IMR-90 (cell line): ENCODE measurements around the gene FBXO28. TPM values are rescaled to one million over a fixed set of nuclear protein-coding genes. Genes with fewer than 3 reads are reported as not detected.

Source experiments
- ATAC-seq: fragments of 200-7000 bp; cut with Tn5 transposase; 2 replicates; pipeline ENCODE4 v1.9.1; 2020; ENCODE audit warnings: low read depth, mild to moderate bottlenecking, moderate library complexity
- BruUV-seq: library from RNA; stranded (reverse); fragments of 400-500 nt; replicated peaks from 2 replicates; lab custom pipeline; 2021; lab: Mats Ljungman, UMichigan
- CTCF ChIA-PET: fragments of 300-600 bp; formaldehyde crosslinking; extraction: SDS; loops from one replicate; lab custom pipeline; 2021; ENCODE audit warnings: antibody characterized with exemption; lab: Yijun Ruan, JAX
- POLR2A ChIA-PET: fragments of 300-600 bp; sonication (Branson Sonifier 250); formaldehyde crosslinking; loops from one replicate; lab custom pipeline; 2022; ENCODE audit warnings: antibody characterized with exemption; ENCODE audit not compliant: unreplicated experiment; lab: Charles Lee
- DNase-seq: peaks from one replicate; pipeline ENCODE4 v3.0.0; 2013
- H2AFZ ChIP-seq: replicated peaks from 2 replicates; pipeline ENCODE3; 2013; ENCODE audit warnings: low read length, mild to moderate bottlenecking; ENCODE audit not compliant: poor library complexity
- H2AK5ac ChIP-seq: 2 replicates; pipeline ENCODE4 v1.6.1; 2013; ENCODE audit warnings: low read depth, low read length, inconsistent platforms
- H2AK9ac ChIP-seq: replicated peaks from 2 replicates; pipeline ENCODE3; 2013; ENCODE audit warnings: mild to moderate bottlenecking, low read depth, low read length, moderate library complexity; ENCODE audit not compliant: poor library complexity
- H2BK120ac ChIP-seq: 2 replicates; pipeline ENCODE4 v1.6.1; 2013; ENCODE audit warnings: low read depth, low read length, inconsistent platforms
- H2BK15ac ChIP-seq: 3 replicates; pipeline ENCODE4 v1.6.1; 2013; ENCODE audit warnings: low read depth, low read length, inconsistent platforms
- H2BK20ac ChIP-seq: 2 replicates; pipeline ENCODE4 v1.6.1; 2013; ENCODE audit warnings: low read depth, mild to moderate bottlenecking, inconsistent platforms, low read length, moderate library complexity
- H2BK5ac ChIP-seq: 2 replicates; pipeline ENCODE4 v1.6.1; 2013; ENCODE audit warnings: mild to moderate bottlenecking, low read depth, low read length, inconsistent platforms; ENCODE audit not compliant: poor library complexity, severe bottlenecking
- H3K14ac ChIP-seq: replicated peaks from 2 replicates; pipeline ENCODE4 v1.6.1; 2013; ENCODE audit warnings: low read depth, low read length, inconsistent platforms
- H3K18ac ChIP-seq: 2 replicates; pipeline ENCODE4 v1.6.1; 2013; ENCODE audit warnings: low read depth, low read length, control low read depth
- H3K23ac ChIP-seq: 2 replicates; pipeline ENCODE4 v1.6.1; 2013; ENCODE audit warnings: low read depth, low read length, inconsistent platforms
- H3K27ac ChIP-seq: 2 replicates; pipeline ENCODE4 v1.5.1; 2013; ENCODE audit warnings: mild to moderate bottlenecking, control low read depth, low read length; ENCODE audit not compliant: insufficient read depth
- H3K27me3 ChIP-seq: 2 replicates; pipeline ENCODE4 v1.6.1; 2013; ENCODE audit warnings: low read length; ENCODE audit not compliant: control insufficient read depth, insufficient read depth
- H3K36me3 ChIP-seq: 2 replicates; pipeline ENCODE4 v1.6.1; 2013; ENCODE audit warnings: low read length, mixed read lengths; ENCODE audit not compliant: control insufficient read depth, insufficient read depth
- H3K4ac ChIP-seq: 2 replicates; pipeline ENCODE4 v1.6.1; 2013; ENCODE audit warnings: low read depth, low read length, inconsistent platforms
- H3K4me1 ChIP-seq: 2 replicates; pipeline ENCODE4 v1.6.1; 2013; ENCODE audit warnings: low read length, mixed read lengths; ENCODE audit not compliant: control insufficient read depth, insufficient read depth
- H3K4me2 ChIP-seq: 2 replicates; pipeline ENCODE4 v1.6.1; 2013; ENCODE audit warnings: low read depth, mild to moderate bottlenecking, control low read depth, low read length, moderate library complexity
- H3K4me3 ChIP-seq: 2 replicates; pipeline ENCODE4 v1.5.1; 2013; ENCODE audit warnings: low read depth, mild to moderate bottlenecking, control low read depth, low read length, moderate library complexity; ENCODE audit not compliant: insufficient read depth
- H3K56ac ChIP-seq: 2 replicates; pipeline ENCODE4 v1.6.1; 2013; ENCODE audit warnings: low read length, inconsistent platforms; ENCODE audit not compliant: insufficient read depth; ENCODE audit errors: extremely low read depth
- H3K79me1 ChIP-seq, 2 experiments: 2 replicates each; pipeline ENCODE4 v1.6.1; 2013; ENCODE audit warnings: low read length in 2 of 2, inconsistent platforms in 1 of 2, low read depth in 1 of 2
- H3K9ac ChIP-seq: 2 replicates; pipeline ENCODE4 v1.6.1; 2013; ENCODE audit warnings: low read depth, low read length, control low read depth
- H3K9me1 ChIP-seq: 2 replicates; pipeline ENCODE4 v1.6.1; 2013; ENCODE audit warnings: low read length, inconsistent platforms; ENCODE audit not compliant: insufficient read depth
- H3K9me3 ChIP-seq: 2 replicates; pipeline ENCODE4 v1.6.1; 2013; ENCODE audit warnings: low read length; ENCODE audit not compliant: control insufficient read depth, insufficient read depth
- H4K20me1 ChIP-seq: 2 replicates; pipeline ENCODE4 v1.6.1; 2013; ENCODE audit warnings: low read length, inconsistent platforms; ENCODE audit not compliant: insufficient read depth
- H4K5ac ChIP-seq: 2 replicates; pipeline ENCODE4 v1.6.1; 2013; ENCODE audit warnings: mild to moderate bottlenecking, low read depth, low read length, control low read depth
- H4K8ac ChIP-seq, 2 experiments: 2 replicates each; pipeline ENCODE4 v1.6.1; 2013; ENCODE audit warnings: low read depth in 2 of 2, low read length in 2 of 2, control low read depth in 1 of 2, inconsistent platforms in 1 of 2
- H4K91ac ChIP-seq: 2 replicates; pipeline ENCODE4 v1.6.1; 2013; ENCODE audit warnings: low read depth, low read length, inconsistent platforms; ENCODE audit not compliant: insufficient read depth
- BHLHE40 ChIP-seq: fragments of 150-350 bp; IDR thresholded peaks from 2 replicates; pipeline ENCODE4 v1.6.1; 2016; ENCODE audit warnings: mild to moderate bottlenecking, low read depth, low read length
- CHD1 ChIP-seq: IDR thresholded peaks from 2 replicates; pipeline ENCODE4 v1.6.1; 2012; ENCODE audit warnings: low read depth, low read length, improper control_type of control experiment
- CTCF ChIP-seq: conservative IDR thresholded peaks from 2 replicates; pipeline ENCODE4 v1.5.1; 2012; ENCODE audit warnings: mild to moderate bottlenecking, low read depth, low read length, improper control_type of control experiment
- ELK1 ChIP-seq: fragments of 150-350 bp; IDR thresholded peaks from 2 replicates; pipeline ENCODE4 v1.6.1; 2016; ENCODE audit warnings: low read depth, mild to moderate bottlenecking, low read length, moderate library complexity, borderline replicate concordance
- MAFK ChIP-seq: IDR thresholded peaks from 2 replicates; pipeline ENCODE4 v1.6.1; 2012; ENCODE audit warnings: low read depth, low read length, improper control_type of control experiment
- MAZ ChIP-seq: IDR thresholded peaks from 2 replicates; pipeline ENCODE4 v1.6.1; 2012; ENCODE audit warnings: low read depth, mild to moderate bottlenecking, low read length, improper control_type of control experiment, moderate library complexity, borderline replicate concordance
- MXI1 ChIP-seq: IDR thresholded peaks from 2 replicates; pipeline ENCODE4 v1.6.1; 2012; ENCODE audit warnings: low read depth, mild to moderate bottlenecking, low read length, moderate library complexity, borderline replicate concordance
- POLR2A ChIP-seq: IDR thresholded peaks from 2 replicates; pipeline ENCODE4 v1.6.1; 2012; ENCODE audit warnings: mild to moderate bottlenecking, low read depth, low read length
- RAD21 ChIP-seq: IDR thresholded peaks from 2 replicates; pipeline ENCODE4 v1.6.1; 2012; ENCODE audit warnings: low read length, improper control_type of control experiment
- RCOR1 ChIP-seq: IDR thresholded peaks from 2 replicates; pipeline ENCODE4 v1.6.1; 2012; ENCODE audit warnings: mild to moderate bottlenecking, low read length, improper control_type of control experiment; ENCODE audit not compliant: insufficient replicate concordance
- RFX5 ChIP-seq: IDR thresholded peaks from 2 replicates; pipeline ENCODE4 v1.8.0; 2012; ENCODE audit warnings: low read depth, mild to moderate bottlenecking, low read length, moderate library complexity
- WGBS, 2 experiments: methylation state at CpG; one replicate each; pipeline versions ENCODE4 v1.1.5 to v1.1.7; 2013; ENCODE audit warnings: missing lambda C conversion rate in 2 of 2; ENCODE audit not compliant: insufficient read length in 1 of 2; ENCODE audit errors: extremely low coverage in 2 of 2; 5-methylcytosine and 5-hydroxymethylcytosine counted together
- dilution Hi-C: fragments of 300-500 bp; cut with HindIII; formaldehyde crosslinking; loops from one replicate; pipeline ENCODE4 v1.14.3; 2018; ENCODE audit warnings: low sequenced_read_pairs; ENCODE audit not compliant: unreplicated experiment
- in situ Hi-C: fragments of 300-500 bp; cut with MboI; formaldehyde crosslinking; loops from 3 replicates; pipeline ENCODE4 v1.14.3; 2019; ENCODE audit warnings: low sequenced_read_pairs, inconsistent platforms, mixed read lengths
- intact Hi-C: fragments of 100-400 bp; cut with micrococcal nuclease; formaldehyde crosslinking; loops from 2 replicates; pipeline ENCODE4 v1.10.0; 2022
- polyA plus RNA-seq, 3 experiments: library from polyadenylated mRNA; depleted of rRNA; stranded (reverse); fragments of >200 nt; gene quantifications; 2 replicates each; pipeline ENCODE4 v1.2.3, GENCODE V29; 2012; ENCODE audit warnings: low replicate concordance in 1 of 3
- total RNA-seq: library from RNA; depleted of rRNA; stranded (reverse); fragments of >200 nt; gene quantifications from 2 replicates; pipeline ENCODE4 v1.2.3, GENCODE V29; 2012

FBXO28 gene
- total and polyA plus RNA-seq, 2 of the 4 experiments (the other 2 are of a cell fraction): 11.6 to 22.6 TPM

DNA sequence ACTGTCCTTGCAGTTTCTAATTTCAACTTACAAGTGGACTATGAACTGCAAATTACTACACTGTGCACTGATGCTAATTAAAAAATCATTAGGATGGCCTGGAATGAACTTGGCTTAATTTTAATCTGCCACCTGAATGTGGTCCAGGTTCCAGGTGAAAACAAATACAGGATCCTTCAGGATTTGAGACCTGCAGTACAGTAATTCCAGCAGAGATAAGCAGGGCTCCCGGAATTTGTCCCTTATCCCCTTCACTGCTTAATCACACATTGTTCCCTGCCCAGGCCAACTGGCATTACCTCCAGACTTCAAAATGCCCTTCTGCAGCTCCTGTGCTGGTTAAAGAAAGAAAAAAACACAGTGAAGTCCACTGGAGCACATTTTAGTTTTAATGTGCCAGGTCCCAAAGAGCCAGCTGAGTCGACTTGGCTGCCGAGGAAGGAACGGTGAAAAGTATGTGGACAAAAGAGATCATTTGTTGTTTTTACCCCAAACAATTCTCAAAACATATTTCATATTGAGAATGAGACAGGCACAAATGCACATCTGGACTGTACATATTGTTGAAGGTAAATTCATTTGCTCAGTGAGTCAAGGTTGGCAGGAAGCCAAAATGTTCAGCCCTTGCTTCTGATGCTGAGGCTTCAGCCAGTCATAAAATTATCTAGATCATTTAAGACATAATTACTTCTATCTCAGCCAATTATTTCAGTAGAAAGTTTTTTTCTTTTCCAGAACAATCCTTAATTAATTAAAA lies 97.5 kb downstream of the FBXO28 start:
- Histone ChIP-seq H2BK120ac (no peak overlapping the region), H3K23ac (no peak overlapping the region), H3K79me1 (no peaks in the 10 kb centered on the region), H3K18ac (no peak overlapping the region), H3K27me3 (no peaks in the 10 kb centered on the region), H4K8ac (no peak overlapping the region), H3K36me3 (no peaks in the 10 kb centered on the region), H2BK15ac (no peak overlapping the region), H3K14ac (no peak overlapping the region), H3K9ac (no peak overlapping the region), H3K4me1 (peaks cover 3% of the 10 kb centered on the region), H2AFZ (no peak overlapping the region), H2BK20ac (no peak overlapping the region), H3K4me3 (no peak overlapping the region), H2BK5ac (no peak overlapping the region), H3K9me1 (no peaks in the 10 kb centered on the region), H3K27ac (no peak overlapping the region), H2AK9ac (no peak overlapping the region), H3K4ac (no peak overlapping the region), H4K5ac (no peak overlapping the region), H4K20me1 (no peaks in the 10 kb centered on the region), H4K91ac (no peak overlapping the region), H2AK5ac (no peak overlapping the region), H3K4me2 (no peak overlapping the region), H3K9me3 (no peaks in the 10 kb centered on the region), H3K56ac (no peak overlapping the region)
- ATAC-seq (peak; percentile 49), DNase-seq (peak; percentile 87)
- no peak for TF ChIP-seq MAZ
- no peak for TF ChIP-seq RCOR1
- TF ChIP-seq POLR2A: no peak
- no peak for TF ChIP-seq CHD1
- TF ChIP-seq ELK1: no peak
- no peak for TF ChIP-seq BHLHE40
- TF ChIP-seq MXI1: no peak
- TF ChIP-seq MAFK: no peak
- no peak for TF ChIP-seq RAD21
- TF ChIP-seq RFX5: no peak
- no peak for TF ChIP-seq CTCF
- dilution Hi-C loops: no loop called here
- in situ Hi-C loops: no loop called here
- BruUV-seq: no TSS peak
- 71% methylated on average over 1 of the region's 4 CpGs; no CpG with 5 or more reads in 1 of the 2 experiments for WGBS, 2 experiments
- ChIA-PET CTCF (no interaction called here), POLR2A (no interaction called here)
- intact Hi-C loops: no loop called here
